Measurements from ENCODE around the gene PTGR1. TPM values are rescaled to one million over a fixed set of nuclear protein-coding genes. Genes with fewer than 3 reads are reported as not detected.
"Not testable (repeated sequence)": the region's sequence is repeated elsewhere in the genome, so short reads cannot be mapped to it uniquely, and the experiment has no call there.

Gene PTGR1
- total RNA-seq, 4 donors from 2014 or later = 18.6 to 51.4 (median 42.4) TPM

DNA sequence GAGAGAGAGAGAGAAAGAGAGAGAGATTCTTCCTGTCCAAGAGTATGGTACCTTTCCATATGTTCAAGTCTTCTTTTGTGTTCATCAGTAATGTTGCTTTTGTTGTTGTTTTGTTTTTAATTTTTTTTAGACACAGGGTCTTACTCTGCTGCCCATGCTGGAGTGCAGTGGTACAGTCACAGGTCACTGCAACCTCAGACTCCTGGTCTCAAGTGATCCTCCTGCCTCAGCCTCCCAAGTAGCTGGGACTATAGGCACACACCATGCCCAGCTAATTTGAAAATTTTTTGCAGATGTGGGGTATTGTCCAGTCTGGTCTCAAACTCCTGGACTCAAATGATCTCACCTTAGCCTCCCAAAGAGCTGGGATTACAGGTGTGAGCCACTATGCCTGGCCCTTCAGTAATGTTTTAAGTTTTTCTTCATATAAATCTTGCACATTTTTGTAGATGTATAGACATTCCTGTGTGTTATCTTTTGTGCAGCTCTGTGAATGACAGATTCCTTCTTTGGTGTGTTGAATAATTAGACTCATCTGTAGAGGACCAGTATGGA lies 38.2 kb downstream of the PTGR1 start:
- H3K4me1 ChIP-seq = no peaks in the 10 kb centered on the region
- peaks cover 41% of the 10 kb centered on the region for H3K36me3 ChIP-seq
- H3K4me3 ChIP-seq = no peak overlapping the region
- peaks cover 3% of the 10 kb centered on the region for H3K9me3 ChIP-seq
- H3K27me3 ChIP-seq = no peaks in the 10 kb centered on the region
- TF ChIP-seq POLR2A (IDR thresholded peaks at IDR 0.05) (no peak), POLR2AphosphoS5 (IDR thresholded peaks at IDR 0.05) (no peak), EP300 (IDR thresholded peaks at IDR 0.05) (no peak)
- TF ChIP-seq, protein P1, sequence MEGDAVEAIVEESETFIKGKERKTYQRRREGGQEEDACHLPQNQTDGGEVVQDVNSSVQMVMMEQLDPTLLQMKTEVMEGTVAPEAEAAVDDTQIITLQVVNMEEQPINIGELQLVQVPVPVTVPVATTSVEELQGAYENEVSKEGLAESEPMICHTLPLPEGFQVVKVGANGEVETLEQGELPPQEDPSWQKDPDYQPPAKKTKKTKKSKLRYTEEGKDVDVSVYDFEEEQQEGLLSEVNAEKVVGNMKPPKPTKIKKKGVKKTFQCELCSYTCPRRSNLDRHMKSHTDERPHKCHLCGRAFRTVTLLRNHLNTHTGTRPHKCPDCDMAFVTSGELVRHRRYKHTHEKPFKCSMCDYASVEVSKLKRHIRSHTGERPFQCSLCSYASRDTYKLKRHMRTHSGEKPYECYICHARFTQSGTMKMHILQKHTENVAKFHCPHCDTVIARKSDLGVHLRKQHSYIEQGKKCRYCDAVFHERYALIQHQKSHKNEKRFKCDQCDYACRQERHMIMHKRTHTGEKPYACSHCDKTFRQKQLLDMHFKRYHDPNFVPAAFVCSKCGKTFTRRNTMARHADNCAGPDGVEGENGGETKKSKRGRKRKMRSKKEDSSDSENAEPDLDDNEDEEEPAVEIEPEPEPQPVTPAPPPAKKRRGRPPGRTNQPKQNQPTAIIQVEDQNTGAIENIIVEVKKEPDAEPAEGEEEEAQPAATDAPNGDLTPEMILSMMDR (IDR thresholded peaks at IDR 0.05) = no peak
- H3K27ac ChIP-seq = no peak overlapping the region
- DNase-seq (ENCODE audit: low spot score in 2 of 2) = no peak

DNA sequence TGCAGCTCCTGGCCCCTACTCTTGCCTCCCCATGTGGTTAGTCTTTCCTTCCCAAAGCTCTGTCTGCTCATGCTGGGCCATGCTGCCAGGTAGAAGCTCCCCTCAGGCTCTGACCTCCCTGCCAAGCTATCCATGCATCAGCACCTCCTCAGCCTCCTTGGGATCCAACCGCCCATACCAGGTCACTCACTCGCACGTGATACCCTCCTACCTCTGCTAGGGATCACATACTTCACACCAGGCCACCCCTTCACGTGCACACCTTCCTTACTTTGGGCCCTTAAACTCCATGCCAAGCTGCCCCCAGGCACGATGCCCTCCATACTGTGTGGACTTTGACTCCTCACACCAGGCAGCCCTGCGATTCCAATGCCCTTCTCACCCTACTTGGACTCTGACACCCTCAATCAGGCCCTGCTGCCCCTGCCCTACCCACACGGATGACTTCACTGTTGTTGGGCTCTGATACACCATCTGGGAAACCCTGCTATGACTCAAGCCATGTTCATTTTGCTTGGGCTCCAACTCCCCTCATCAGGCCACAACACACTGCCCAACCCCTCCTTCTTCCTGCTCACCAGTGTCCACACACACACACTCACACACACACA lies 40.3 kb downstream of the PTGR1 start:
- H3K4me3 ChIP-seq = no peak overlapping the region
- peaks cover 24% of the 10 kb centered on the region for H3K36me3 ChIP-seq
- TF ChIP-seq, protein P1 (IDR thresholded peaks at IDR 0.05) = no peak
- H3K27ac ChIP-seq = no peak overlapping the region
- H3K4me1 ChIP-seq = no peaks in the 10 kb centered on the region
- H3K9me3 ChIP-seq = peaks cover 10% of the 10 kb centered on the region
- DNase-seq (ENCODE audit: low spot score in 2 of 2) = no peak
- 85% methylated on average over 7 of the region's 7 CpGs for WGBS
- H3K27me3 ChIP-seq = no peaks in the 10 kb centered on the region

DNA sequence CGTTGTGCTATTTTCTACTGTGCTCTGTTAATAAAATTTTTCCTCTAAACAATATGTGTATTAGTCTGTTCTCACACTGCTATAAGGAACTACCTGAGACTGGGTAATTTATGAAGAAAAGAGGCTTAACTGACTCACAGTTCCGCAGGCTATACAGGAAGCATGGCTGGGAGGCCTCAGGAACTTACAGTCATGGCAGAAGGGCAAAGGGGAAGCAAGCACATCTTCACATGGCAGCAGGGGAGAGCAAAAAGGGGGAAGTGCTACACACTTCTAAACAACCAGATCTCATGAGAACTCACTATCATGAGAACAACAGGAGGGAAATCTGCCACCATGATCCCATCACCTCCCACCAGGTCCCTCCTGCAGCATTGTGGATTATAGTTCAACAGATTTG lies 44.0 kb downstream of the PTGR1 start:
- not testable (repeated sequence) for H3K27me3 ChIP-seq; H3K4me1 ChIP-seq; H3K27ac ChIP-seq; H3K4me3 ChIP-seq; DNase-seq (ENCODE audit: low spot score in 2 of 2); H3K36me3 ChIP-seq
- H3K9me3 ChIP-seq = peaks cover 14% of the 10 kb centered on the region
- 93% methylated on average over 2 of the region's 2 CpGs for WGBS

DNA sequence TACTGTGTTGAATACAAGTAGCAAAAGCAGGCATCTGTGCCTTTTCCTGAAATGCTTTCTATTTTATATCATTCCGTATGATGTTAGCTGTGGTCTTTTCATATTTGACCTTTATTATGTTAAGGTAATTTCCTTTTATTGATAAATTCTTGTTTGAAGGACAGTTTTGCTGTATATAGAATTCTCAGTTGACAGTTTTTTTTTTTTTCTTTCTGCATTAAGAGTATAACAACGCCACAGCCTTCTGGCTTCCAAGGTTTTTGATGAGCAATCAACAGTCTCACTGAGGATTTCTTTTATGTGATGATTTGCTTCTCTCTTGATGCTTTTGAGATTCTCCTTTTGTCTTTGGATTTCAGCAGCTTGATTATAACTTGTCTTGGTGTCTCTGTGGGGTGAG lies 50.8 kb downstream of the PTGR1 start:
- no peak for TF ChIP-seq POLR2A (IDR thresholded peaks at IDR 0.05)
- TF ChIP-seq, protein P1 (IDR thresholded peaks at IDR 0.05) = no peak
- DNase-seq (ENCODE audit: low spot score in 2 of 2) = no peak
- Histone ChIP-seq H3K4me1 (no peaks in the 10 kb centered on the region), H3K27me3 (no peaks in the 10 kb centered on the region), H3K9me3 (peaks cover 48% of the 10 kb centered on the region), H3K27ac (no peak overlapping the region), H3K4me3 (no peak overlapping the region), H3K36me3 (peaks cover 3% of the 10 kb centered on the region)
- WGBS = 94% methylated on average over 2 of the region's 2 CpGs

DNA sequence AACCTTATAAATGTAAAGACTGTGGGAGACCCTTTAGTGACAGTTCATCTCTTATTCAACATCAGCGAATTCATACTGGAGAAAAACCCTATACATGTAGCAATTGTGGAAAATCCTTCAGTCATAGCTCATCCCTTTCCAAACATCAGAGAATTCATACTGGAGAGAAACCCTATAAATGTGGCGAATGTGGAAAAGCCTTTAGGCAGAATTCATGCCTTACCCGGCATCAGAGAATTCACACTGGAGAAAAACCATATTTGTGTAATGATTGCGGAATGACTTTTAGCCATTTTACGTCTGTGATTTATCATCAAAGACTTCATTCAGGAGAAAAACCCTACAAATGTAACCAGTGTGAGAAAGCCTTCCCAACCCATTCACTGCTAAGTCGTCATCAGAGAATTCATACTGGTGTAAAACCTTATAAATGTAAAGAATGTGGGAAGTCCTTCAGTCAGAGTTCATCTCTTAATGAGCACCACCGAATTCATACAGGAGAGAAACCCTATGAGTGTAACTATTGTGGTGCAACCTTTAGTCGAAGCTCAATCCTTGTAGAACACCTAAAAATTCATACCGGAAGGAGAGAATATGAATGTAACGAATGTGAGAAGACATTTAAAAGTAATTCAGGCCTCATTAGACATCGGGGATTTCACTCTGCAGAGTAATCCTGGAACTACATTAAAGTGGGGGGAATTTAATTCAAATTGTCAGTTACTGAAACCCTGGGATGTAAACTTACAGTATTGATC lies 56.8 kb downstream of the PTGR1 start:
- H3K9me3 ChIP-seq = peaks cover 64% of the 10 kb centered on the region
- no peak for TF ChIP-seq EP300 (IDR thresholded peaks at IDR 0.05)
- no peak for TF ChIP-seq POLR2A (IDR thresholded peaks at IDR 0.05)
- TF ChIP-seq POLR2AphosphoS5 (IDR thresholded peaks at IDR 0.05) = no peak
- TF ChIP-seq, protein P1 (IDR thresholded peaks at IDR 0.05) = no peak
- no peak for DNase-seq (ENCODE audit: low spot score in 2 of 2)

More for the DNA sequence above, 56.8 kb downstream of the PTGR1 start:
- Histone ChIP-seq H3K36me3 (peaks cover 29% of the 10 kb centered on the region), H3K27ac (no peak overlapping the region), H3K4me3 (no peak overlapping the region), H3K27me3 (no peaks in the 10 kb centered on the region), H3K4me1 (no peaks in the 10 kb centered on the region)
- 94% methylated on average over 11 of the region's 11 CpGs for WGBS
